OCI-LY3 (cell line): ENCODE results near the gene TMEM164.

Experiments used
- H2AFZ ChIP-seq: fragments of 200-600, 300-600 bp; shearing (Covaris generic); 2 replicates; pipeline ENCODE4 v1.6.0; 2014; ENCODE audit warnings: antibody characterized with exemption, low read depth, low read length
- H3K27ac ChIP-seq: fragments of 200-600, 300-600 bp; sonication (generic); 2 replicates; pipeline ENCODE4 v1.5.1; 2014; ENCODE audit warnings: mild to moderate bottlenecking, low read length, moderate library complexity, mixed read lengths
- H3K27me3 ChIP-seq: fragments of 200-600, 300-600 bp; sonication (generic); 2 replicates; pipeline ENCODE4 v1.6.1; 2014; ENCODE audit warnings: low read depth, low read length, mixed read lengths
- H3K36me3 ChIP-seq: fragments of 200-600, 300-600 bp; sonication (generic); replicated peaks from 2 replicates; pipeline ENCODE3; 2014; ENCODE audit warnings: low read depth, low read length, mixed read lengths
- H3K4me1 ChIP-seq: fragments of 300-600, 200-600 bp; sonication (generic); 2 replicates; pipeline ENCODE4 v1.6.1; 2014; ENCODE audit warnings: low read length, mixed read lengths
- H3K4me2 ChIP-seq: fragments of 200-600, 300-600 bp; sonication (generic); 2 replicates; pipeline ENCODE4 v1.6.1; 2014; ENCODE audit warnings: low read length, mixed read lengths
- H3K4me3 ChIP-seq: fragments of 300-600, 200-600 bp; sonication (generic); 2 replicates; pipeline ENCODE4 v1.5.1; 2014; ENCODE audit warnings: antibody characterized with exemption, mild to moderate bottlenecking, low read length, moderate library complexity
- H3K79me2 ChIP-seq: fragments of 300-600, 200-600 bp; shearing (Covaris generic); 2 replicates; pipeline ENCODE4 v1.6.1; 2014; ENCODE audit warnings: mild to moderate bottlenecking, low read length, mixed read lengths
- H3K9ac ChIP-seq: fragments of 300-600, 200-600 bp; shearing (Covaris generic); 2 replicates; pipeline ENCODE4 v1.6.0; 2014; ENCODE audit warnings: mild to moderate bottlenecking, low read length, moderate library complexity
- H3K9me3 ChIP-seq: fragments of 200-600, 300-600 bp; shearing (Covaris generic); 2 replicates; pipeline ENCODE4 v1.6.1; 2014; ENCODE audit warnings: low read length, mixed read lengths; ENCODE audit not compliant: insufficient read depth
- H4K20me1 ChIP-seq: fragments of 200-600, 300-600 bp; sonication (generic); 2 replicates; pipeline ENCODE4 v1.6.1; 2016; ENCODE audit warnings: low read length, mixed read lengths; ENCODE audit not compliant: insufficient read depth
- CTCF ChIP-seq: fragments of 200-600, 300-600 bp; sonication (generic); IDR thresholded peaks from 2 replicates; pipeline ENCODE4 v1.5.1; 2014; ENCODE audit warnings: antibody characterized with exemption, low read length, low read depth
- EZH2phosphoT487 ChIP-seq: fragments of 200-600 bp; shearing (Covaris generic); IDR thresholded peaks from 2 replicates; pipeline ENCODE4 v1.6.1; 2018; ENCODE audit warnings: antibody characterized with exemption, mixed run types, low read depth

TMEM164 gene

GRCh38 chrX:110171442-110171841, 168.5 kb downstream of the TMEM164 start:
- Histone ChIP-seq H3K36me3 (peaks cover 14% of the 10 kb centered on the region), H3K79me2 (no peaks in the 10 kb centered on the region), H3K4me2 (no peak overlapping the region), H3K4me3 (no peak overlapping the region), H3K27ac (peak overlapping the region; percentile 69), H3K27me3 (no peaks in the 10 kb centered on the region), H3K9ac (no peak overlapping the region), H4K20me1 (no peaks in the 10 kb centered on the region), H3K9me3 (no peaks in the 10 kb centered on the region), H2AFZ (no peak overlapping the region), H3K4me1 (peaks cover 29% of the 10 kb centered on the region)
- no peak for TF ChIP-seq EZH2phosphoT487
- no peak for TF ChIP-seq CTCF

- no peaks in the 10 kb centered on the region for H3K27me3 ChIP-seq
- peak overlapping the region; percentile 69 for H3K27ac ChIP-seq
- no peaks in the 10 kb centered on the region for H4K20me1 ChIP-seq
- H3K9me3 ChIP-seq = no peaks in the 10 kb centered on the region
- H3K4me3 ChIP-seq = no peak overlapping the region
- H3K4me1 ChIP-seq = peaks cover 21% of the 10 kb centered on the region
- no peak overlapping the region for H2AFZ ChIP-seq
- TF ChIP-seq EZH2phosphoT487 = no peak
- TF ChIP-seq CTCF = no peak
- H3K4me2 ChIP-seq = peak overlapping the region; percentile 48
- no peaks in the 10 kb centered on the region for H3K79me2 ChIP-seq
- H3K9ac ChIP-seq = no peak overlapping the region
- H3K36me3 ChIP-seq = peaks cover 14% of the 10 kb centered on the region
These were observed 169.3 kb downstream of the TMEM164 start for GRCh38 chrX:110172215-110172614.

GRCh38 chrX:110173192-110174175, 170.6 kb downstream of the TMEM164 start:
- Histone ChIP-seq H4K20me1 (no peaks in the 10 kb centered on the region), H3K9me3 (no peaks in the 10 kb centered on the region), H3K9ac (no peak overlapping the region), H3K4me2 (no peak overlapping the region), H3K27ac (no peak overlapping the region), H3K4me3 (no peak overlapping the region), H3K4me1 (peaks cover 19% of the 10 kb centered on the region), H3K36me3 (peaks cover 14% of the 10 kb centered on the region), H3K79me2 (no peaks in the 10 kb centered on the region), H2AFZ (no peak overlapping the region), H3K27me3 (no peaks in the 10 kb centered on the region)
- TF ChIP-seq CTCF = no peak
- TF ChIP-seq EZH2phosphoT487 = no peak

- Histone ChIP-seq H3K27me3 (no peaks in the 10 kb centered on the region), H4K20me1 (no peaks in the 10 kb centered on the region), H3K27ac (no peak overlapping the region), H3K4me3 (no peak overlapping the region), H3K4me2 (no peak overlapping the region), H3K36me3 (peaks cover 14% of the 10 kb centered on the region), H3K79me2 (no peaks in the 10 kb centered on the region), H2AFZ (no peak overlapping the region), H3K4me1 (peaks cover 19% of the 10 kb centered on the region), H3K9ac (no peak overlapping the region), H3K9me3 (no peaks in the 10 kb centered on the region)
- TF ChIP-seq EZH2phosphoT487 (no peak), CTCF (no peak)
These were observed 172.2 kb downstream of the TMEM164 start for GRCh38 chrX:110175146-110175545.
